HEK293 (cell line): Measurements from ENCODE around the gene CEPT1.

Experiments
- CTCF ChIA-PET: fragments of 350-600 bp; formaldehyde crosslinking; extraction: SDS; loops from one replicate; lab custom pipeline; 2021; ENCODE audit warnings: antibody characterized with exemption; lab: Yijun Ruan, JAX
- POLR2A ChIA-PET: fragments of 300-600 bp; formaldehyde crosslinking; extraction: SDS; loops from one replicate; lab custom pipeline; 2020; ENCODE audit warnings: antibody characterized with exemption, inconsistent platforms; lab: Yijun Ruan, JAX
- H3K27ac ChIP-seq: fragments of 200-500 bp; sonication (Bioruptor generic); 2 replicates; pipeline ENCODE4 v1.5.1; 2014; ENCODE audit warnings: low read depth, low read length, control low read depth, inconsistent platforms; ENCODE audit errors: extremely low read depth
- H3K36me3 ChIP-seq, 2 experiments: fragments of 200-500 bp in 1 of 2; sonication (Bioruptor generic) in 1 of 2; 1 replicate in 1 of 2; 2 replicates in 1 of 2; pipeline ENCODE4 v1.5.1; 2014 to 2017; ENCODE audit warnings: inconsistent platforms in 2 of 2, low read length in 2 of 2; ENCODE audit not compliant: control insufficient read depth in 2 of 2, insufficient read depth in 1 of 2
- H3K4me1 ChIP-seq: fragments of 200-500 bp; sonication (Bioruptor generic); 2 replicates; pipeline ENCODE4 v1.5.1; 2014; ENCODE audit warnings: mild to moderate bottlenecking, low read length, inconsistent platforms; ENCODE audit not compliant: control insufficient read depth, insufficient read depth
- H3K4me3 ChIP-seq: 2 replicates; pipeline ENCODE4 v1.5.1; 2011; ENCODE audit warnings: low read depth, mild to moderate bottlenecking, control low read depth, low read length, moderate library complexity
- H3K9me3 ChIP-seq: fragments of 200-500 bp; sonication (Bioruptor generic); 2 replicates; pipeline ENCODE4 v1.5.1; 2014; ENCODE audit warnings: low read depth, low read length, inconsistent platforms; ENCODE audit not compliant: control insufficient read depth, insufficient read depth
- CTCF ChIP-seq: fragments of 450-650 bp; formaldehyde crosslinking; IDR thresholded peaks from 2 replicates; pipeline ENCODE4 v1.5.1; 2016; ENCODE audit warnings: missing biosample characterization, missing genetic modification characterization
- MEIS1 ChIP-seq: sonication (generic); formaldehyde crosslinking; IDR thresholded peaks from 2 replicates; pipeline ENCODE4 v1.8.1; 2022; ENCODE audit warnings: missing genetic modification reagents, mild to moderate bottlenecking, borderline replicate concordance
- REST ChIP-seq: fragments of 450-650 bp; formaldehyde crosslinking; IDR thresholded peaks from 2 replicates; pipeline ENCODE4 v1.5.1; 2016; ENCODE audit warnings: missing biosample characterization, missing genetic modification characterization
- YY2 ChIP-seq: fragments of 450-650 bp; formaldehyde crosslinking; IDR thresholded peaks from 2 replicates; pipeline ENCODE4 v1.5.1; 2016; ENCODE audit warnings: missing biosample characterization, missing genetic modification characterization
- ZBTB8A ChIP-seq: fragments of 450-650 bp; formaldehyde crosslinking; IDR thresholded peaks from 2 replicates; pipeline ENCODE4 v1.5.1; 2016; ENCODE audit warnings: missing biosample characterization, missing genetic modification characterization
- ZFHX2 ChIP-seq: fragments of 450-650 bp; formaldehyde crosslinking; conservative IDR thresholded peaks from 2 replicates; pipeline ENCODE4 v1.5.1; 2016; ENCODE audit warnings: missing biosample characterization, missing genetic modification characterization
- ZNF121 ChIP-seq: fragments of 450-650 bp; formaldehyde crosslinking; IDR thresholded peaks from 2 replicates; pipeline ENCODE4 v1.5.1; 2016; ENCODE audit warnings: missing biosample characterization, missing genetic modification characterization
- ZNF138 ChIP-seq: fragments of 450-650 bp; formaldehyde crosslinking; IDR thresholded peaks from 2 replicates; pipeline ENCODE4 v1.5.1; 2016; ENCODE audit warnings: missing biosample characterization, missing genetic modification characterization, borderline replicate concordance
- ZNF174 ChIP-seq: fragments of 450-650 bp; formaldehyde crosslinking; IDR thresholded peaks from 2 replicates; pipeline ENCODE4 v1.5.0; 2017; ENCODE audit warnings: missing biosample characterization, mild to moderate bottlenecking, missing genetic modification characterization
- ZNF280C ChIP-seq: fragments of 450-650 bp; formaldehyde crosslinking; IDR thresholded peaks from 2 replicates; pipeline ENCODE4 v1.5.1; 2016; ENCODE audit warnings: missing biosample characterization, missing genetic modification characterization
- ZNF280D ChIP-seq: fragments of 450-650 bp; formaldehyde crosslinking; IDR thresholded peaks from 2 replicates; pipeline ENCODE4 v1.5.1; 2016; ENCODE audit warnings: missing biosample characterization, missing genetic modification characterization
- ZNF292 ChIP-seq: fragments of 450-650 bp; formaldehyde crosslinking; IDR thresholded peaks from 2 replicates; pipeline ENCODE4 v1.5.1; 2016; ENCODE audit warnings: low read depth, missing biosample characterization, missing genetic modification characterization, borderline replicate concordance
- ZNF416 ChIP-seq: fragments of 450-650 bp; formaldehyde crosslinking; IDR thresholded peaks from 2 replicates; pipeline ENCODE4 v1.5.1; 2016; ENCODE audit warnings: missing biosample characterization, missing genetic modification characterization
- ZNF48 ChIP-seq: fragments of 450-650 bp; formaldehyde crosslinking; IDR thresholded peaks from 2 replicates; pipeline ENCODE4 v1.5.1; 2016; ENCODE audit warnings: missing biosample characterization, missing genetic modification characterization
- ZNF501 ChIP-seq: fragments of 450-650 bp; formaldehyde crosslinking; IDR thresholded peaks from 2 replicates; pipeline ENCODE4 v1.5.1; 2016; ENCODE audit warnings: missing biosample characterization, missing genetic modification characterization
- ZNF521 ChIP-seq: fragments of 450-650 bp; formaldehyde crosslinking; IDR thresholded peaks from 2 replicates; pipeline ENCODE4 v1.5.1; 2017; ENCODE audit warnings: missing biosample characterization, mild to moderate bottlenecking, missing genetic modification characterization
- ZNF596 ChIP-seq: fragments of 450-650 bp; IDR thresholded peaks from 2 replicates; pipeline ENCODE4 v1.5.0; 2018; ENCODE audit warnings: missing biosample characterization, mild to moderate bottlenecking, missing genetic modification characterization, moderate library complexity
- ZNF600 ChIP-seq: fragments of 450-650 bp; formaldehyde crosslinking; IDR thresholded peaks from 2 replicates; pipeline ENCODE4 v1.5.1; 2016; ENCODE audit warnings: missing biosample characterization, missing genetic modification characterization
- ZNF785 ChIP-seq: fragments of 450-650 bp; formaldehyde crosslinking; IDR thresholded peaks from 2 replicates; pipeline ENCODE4 v1.5.1; 2016; ENCODE audit warnings: missing biosample characterization, missing genetic modification characterization

The CEPT1 gene

GRCh38 chr1:111192658-111193519 lies 52.9 kb downstream of the CEPT1 start (continued):
- TF ChIP-seq REST (tag by site-specific recombination) = no peak
- TF ChIP-seq, all 188 proteins: peak for 0

- Histone ChIP-seq H3K27ac (no peak overlapping the region), H3K36me3 (peaks cover 0 to 1% of the 10 kb centered on the region in 2 experiments; a peak in 1 of 3 replicates), H3K4me3 (no peak overlapping the region), H3K9me3 (no peaks in the 10 kb centered on the region), H3K4me1 (no peaks in the 10 kb centered on the region)
- TF ChIP-seq ZNF121 (tag by site-specific recombination) (no peak), ZNF174 (no peak), ZNF501 (tag by site-specific recombination) (no peak), ZNF416 (tag by site-specific recombination) (no peak), ZNF48 (tag by site-specific recombination) (no peak), YY2 (tag by site-specific recombination) (no peak), ZNF292 (tag by site-specific recombination) (no peak), ZNF600 (no peak), ZNF521 (tag by site-specific recombination) (no peak), MEIS1 (CRISPR knock-in tag) (no peak), CTCF (no peak), ZBTB8A (tag by site-specific recombination) (no peak), ZNF785 (tag by site-specific recombination) (no peak), ZNF596 (tag by site-specific recombination) (no peak), ZNF280C (no peak), ZNF280D (tag by site-specific recombination) (no peak), ZNF138 (tag by site-specific recombination) (no peak), ZFHX2 (tag by site-specific recombination) (no peak)
- ChIA-PET CTCF (interaction anchor here (0.6 to 0.7 kb wide), 2 partner anchors 200 to 304 kb away, joined by 3 to 4 read pairs; no protein-coding TSS in a partner anchor), POLR2A (no interaction called here)
Measured at GRCh38 chr1:111193712-111194480, 53.9 kb downstream of the CEPT1 start.
